ENCODE data around the gene KCNIP4. TPM values are rescaled to one million over a fixed set of nuclear protein-coding genes. Genes with fewer than 3 reads are reported as not detected.
A peak's percentile ranks its signal among the peaks of the same experiment; 100 is the strongest.

The KCNIP4 gene
- total RNA-seq, 1 donor, result not detected

- Histone ChIP-seq H4K20me1 (ENCODE audit: insufficient read depth, low read length) (no peaks in the 10 kb centered on the region), H3K27ac (ENCODE audit: low read depth, low read length) (no peak overlapping the region), H3K36me3 (ENCODE audit: insufficient read depth, low read length) (no peaks in the 10 kb centered on the region), H3K4me2 (ENCODE audit: insufficient read depth, low read length) (peak overlapping the region; percentile 50), H3K4me3 (ENCODE audit: insufficient read depth, low read length) (no peak overlapping the region), H3K79me2 (ENCODE audit: insufficient read depth, low read length) (no peaks in the 10 kb centered on the region), H3K4me1 (ENCODE audit: insufficient read depth, low read length) (peaks cover 3% of the 10 kb centered on the region), H3K9me3 (ENCODE audit: low read depth, low read length) (no peaks in the 10 kb centered on the region), H2AFZ (ENCODE audit: low read length) (peak overlapping the region; percentile 16), H3K27me3 (ENCODE audit: insufficient read depth, low read length) (peaks cover 3% of the 10 kb centered on the region)
- DNase-seq (ENCODE audit: insufficient read length, low spot score, missing footprints), result peak; percentile 76
- TF ChIP-seq CTCF (IDR thresholded peaks at IDR 0.05; ENCODE audit: extremely low read depth, low read depth, low read length), result no peak
Measured at GRCh38 chr4:20687864-20688263, 1260.7 kb downstream of the KCNIP4 start.

- H3K4me1 ChIP-seq (ENCODE audit: insufficient read depth, low read length), result peaks cover 9% of the 10 kb centered on the region
- no peaks in the 10 kb centered on the region for H4K20me1 ChIP-seq (ENCODE audit: insufficient read depth, low read length)
- no peak overlapping the region for H3K4me3 ChIP-seq (ENCODE audit: insufficient read depth, low read length)
- H3K4me2 ChIP-seq (ENCODE audit: insufficient read depth, low read length), result no peak overlapping the region
- H3K9me3 ChIP-seq (ENCODE audit: low read depth, low read length), result no peaks in the 10 kb centered on the region
- no peak overlapping the region for H2AFZ ChIP-seq (ENCODE audit: low read length)
- DNase-seq (ENCODE audit: insufficient read length, low spot score, missing footprints), result no peak
- H3K27ac ChIP-seq (ENCODE audit: low read depth, low read length), result no peak overlapping the region
- TF ChIP-seq CTCF (IDR thresholded peaks at IDR 0.05; ENCODE audit: extremely low read depth, low read depth, low read length), result peak; percentile 58
- peaks cover 3% of the 10 kb centered on the region for H3K27me3 ChIP-seq (ENCODE audit: insufficient read depth, low read length)
- no peaks in the 10 kb centered on the region for H3K36me3 ChIP-seq (ENCODE audit: insufficient read depth, low read length)
- H3K79me2 ChIP-seq (ENCODE audit: insufficient read depth, low read length), result no peaks in the 10 kb centered on the region
Measured at GRCh38 chr4:20684852-20685763, 1263.5 kb downstream of the KCNIP4 start.

- no peaks in the 10 kb centered on the region for H3K36me3 ChIP-seq (ENCODE audit: insufficient read depth, low read length)
- TF ChIP-seq CTCF (IDR thresholded peaks at IDR 0.05; ENCODE audit: extremely low read depth, low read depth, low read length), result no peak
- no peaks in the 10 kb centered on the region for H3K9me3 ChIP-seq (ENCODE audit: low read depth, low read length)
- DNase-seq (ENCODE audit: insufficient read length, low spot score, missing footprints), result no peak
- H3K79me2 ChIP-seq (ENCODE audit: insufficient read depth, low read length), result no peaks in the 10 kb centered on the region
- H3K4me1 ChIP-seq (ENCODE audit: insufficient read depth, low read length), result peaks cover 13% of the 10 kb centered on the region
- H3K27me3 ChIP-seq (ENCODE audit: insufficient read depth, low read length), result peaks cover 3% of the 10 kb centered on the region
- no peak overlapping the region for H3K4me3 ChIP-seq (ENCODE audit: insufficient read depth, low read length)
- H3K27ac ChIP-seq (ENCODE audit: low read depth, low read length), result no peak overlapping the region
- H3K4me2 ChIP-seq (ENCODE audit: insufficient read depth, low read length), result no peak overlapping the region
- no peak overlapping the region for H2AFZ ChIP-seq (ENCODE audit: low read length)
- H4K20me1 ChIP-seq (ENCODE audit: insufficient read depth, low read length), result no peaks in the 10 kb centered on the region
Measured at GRCh38 chr4:20683766-20684165, 1264.8 kb downstream of the KCNIP4 start.

- Histone ChIP-seq H3K4me2 (ENCODE audit: insufficient read depth, low read length) (no peak overlapping the region), H3K4me3 (ENCODE audit: insufficient read depth, low read length) (no peak overlapping the region), H3K4me1 (ENCODE audit: insufficient read depth, low read length) (peaks cover 10% of the 10 kb centered on the region), H3K79me2 (ENCODE audit: insufficient read depth, low read length) (no peaks in the 10 kb centered on the region), H3K27me3 (ENCODE audit: insufficient read depth, low read length) (peaks cover 3% of the 10 kb centered on the region), H3K36me3 (ENCODE audit: insufficient read depth, low read length) (no peaks in the 10 kb centered on the region), H3K9me3 (ENCODE audit: low read depth, low read length) (no peaks in the 10 kb centered on the region), H4K20me1 (ENCODE audit: insufficient read depth, low read length) (no peaks in the 10 kb centered on the region), H2AFZ (ENCODE audit: low read length) (no peak overlapping the region), H3K27ac (ENCODE audit: low read depth, low read length) (no peak overlapping the region)
- no peak for DNase-seq (ENCODE audit: insufficient read length, low spot score, missing footprints)
- TF ChIP-seq CTCF (IDR thresholded peaks at IDR 0.05; ENCODE audit: extremely low read depth, low read depth, low read length), result no peak
Measured at GRCh38 chr4:20682853-20683252, 1265.7 kb downstream of the KCNIP4 start.
